ENCODE measurements around the gene ZSCAN26. TPM values are rescaled to one million over a fixed set of nuclear protein-coding genes. Genes with fewer than 3 reads are reported as not detected.

ZSCAN26 gene
- total RNA-seq, 1 donor from 2014 or later: 13.4 TPM

- intact Hi-C loops (cut with DNase I): loop anchor here (2.0 to 10.0 kb wide), 3 partner anchors 33 to 117 kb away; no protein-coding TSS in a partner anchor
- peak; percentile 83 for DNase-seq (ENCODE audit: low spot score)
Observed at GRCh38 chr6:28252009-28252975, 14.7 kb upstream of the ZSCAN26 start, which contains the start of gene ZKSCAN4. ZKSCAN4 (minus strand) TSS chr6:28252269; CDS start chr6:28251980, 289 bp downstream.

DNA sequence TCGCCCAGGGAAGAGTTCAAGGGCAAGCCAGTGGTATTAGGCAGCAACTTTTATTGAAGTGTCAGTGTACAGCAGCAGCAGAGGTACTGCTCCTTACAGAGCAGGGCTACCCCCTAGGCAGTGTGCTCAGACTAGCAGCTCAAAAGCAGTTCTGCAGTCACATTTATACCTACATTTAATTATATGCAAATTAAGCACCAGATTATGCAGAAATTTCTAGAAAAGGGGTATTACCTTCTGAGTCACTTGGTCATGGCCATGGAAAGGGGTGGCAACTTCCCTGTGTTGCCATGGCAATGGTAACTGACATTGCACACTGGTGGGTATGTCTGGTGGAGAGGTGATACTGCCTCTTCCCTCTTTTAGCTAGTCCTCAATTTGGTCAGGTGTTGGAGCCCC, 12.8 kb upstream of the ZSCAN26 start:
- no peak for DNase-seq (ENCODE audit: low spot score)
- intact Hi-C loops (cut with DNase I): loop anchor here (5.0 to 10.0 kb wide), 2 partner anchors 103 to 119 kb away; no protein-coding TSS in a partner anchor

DNA sequence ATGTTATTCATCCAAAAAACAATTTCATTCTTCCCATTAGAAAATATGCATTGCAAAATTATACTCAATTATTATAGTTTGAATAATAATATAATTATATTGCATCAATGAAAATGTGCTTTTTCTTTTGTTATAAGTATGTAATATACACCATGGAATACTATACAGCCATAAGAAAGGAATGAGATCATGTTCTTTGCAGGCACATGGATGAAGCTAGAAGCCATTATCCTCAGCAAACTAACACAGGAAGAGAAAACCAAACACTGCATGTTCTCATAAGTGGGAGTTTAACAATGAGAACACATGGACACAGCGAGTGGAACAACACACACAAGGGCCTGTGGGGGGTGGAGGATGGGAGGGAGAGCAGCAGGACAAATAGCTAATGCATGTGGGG, 9.9 kb upstream of the ZSCAN26 start:
- DNase-seq (ENCODE audit: low spot score): no peak
- intact Hi-C loops (cut with DNase I): loop anchor here (10.0 kb wide), 1 partner anchor 122 kb away; no protein-coding TSS in a partner anchor

- peak; percentile 90 for DNase-seq (ENCODE audit: low spot score)
- intact Hi-C loops (cut with DNase I): loop anchor here (10.0 kb wide), 1 partner anchor 124 kb away; no protein-coding TSS in a partner anchor
Observed at GRCh38 chr6:28258877-28259777, 7.8 kb upstream of the ZSCAN26 start, which contains the start of gene NKAPL. NKAPL (plus strand) TSS chr6:28259297; CDS start chr6:28259372, 75 bp downstream.

DNA sequence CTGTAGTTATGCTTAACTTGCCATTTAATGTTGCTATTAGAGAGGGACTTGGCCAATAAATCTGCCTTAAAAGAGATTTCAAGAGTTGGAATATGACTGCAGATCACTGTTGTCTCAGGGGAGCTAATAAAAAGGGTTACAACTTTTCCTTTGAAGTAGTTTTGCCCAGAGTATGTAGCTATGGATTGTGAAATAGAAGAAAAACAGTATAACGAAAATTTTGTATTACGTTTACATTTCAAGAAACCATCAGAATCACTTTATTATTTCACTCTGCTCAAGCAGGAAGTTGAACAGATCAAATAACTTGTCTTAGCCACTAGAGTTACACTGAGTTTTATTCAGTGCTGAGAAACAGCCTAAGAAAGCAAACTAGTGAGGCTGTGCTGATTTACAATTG, 3.0 kb upstream of the ZSCAN26 start:
- intact Hi-C loops (cut with DNase I): no loop called here
- DNase-seq (ENCODE audit: low spot score): no peak

DNA sequence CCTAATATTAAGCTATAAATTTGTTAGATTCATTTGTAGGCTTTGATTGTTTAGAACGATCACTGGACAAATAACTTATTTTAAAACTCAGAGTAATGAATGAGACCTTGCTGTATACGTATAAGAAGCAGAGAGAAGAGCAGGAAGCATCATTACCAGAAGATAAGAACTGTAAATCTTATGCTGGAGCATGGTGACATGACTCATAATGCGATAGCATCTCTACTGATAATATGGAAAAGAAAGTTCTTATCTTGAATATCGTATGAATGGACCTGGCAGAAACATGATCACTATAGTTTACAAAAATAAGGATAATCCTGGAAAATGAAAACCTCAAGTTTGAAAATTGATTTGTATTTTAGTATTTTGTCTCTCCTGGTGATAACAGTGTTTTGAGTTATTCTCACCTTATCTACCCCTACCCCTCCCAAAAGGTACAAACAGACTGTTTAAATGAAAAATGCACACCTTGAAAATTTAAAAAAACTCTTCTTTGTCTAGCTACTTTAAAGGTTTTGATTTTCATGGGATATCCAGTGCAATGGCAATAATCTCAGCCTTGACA, 2.0 kb upstream of the ZSCAN26 start:
- intact Hi-C loops (cut with DNase I): loop anchor here (5.0 kb wide), 1 partner anchor 72 kb away; the partner anchor contains the start of gene ZSCAN31

DNA sequence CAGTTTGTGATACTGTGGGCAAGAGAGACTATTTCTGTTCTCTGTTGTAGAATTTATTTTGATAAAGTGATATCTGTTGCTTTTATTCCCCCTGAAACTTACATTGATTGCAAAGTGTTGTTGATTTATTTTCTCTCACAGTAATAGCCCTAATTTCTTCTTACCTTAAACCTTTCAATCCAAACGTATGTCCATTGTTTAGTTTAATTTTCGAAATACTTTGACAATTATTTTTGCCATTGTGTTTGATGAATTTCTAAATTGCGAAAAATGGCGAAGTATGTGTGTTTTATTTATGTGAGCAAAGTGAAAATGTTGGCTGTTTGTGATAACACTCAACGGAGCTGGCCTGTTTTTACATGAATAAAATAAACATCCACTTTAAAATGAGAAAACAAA, 381 bp upstream of the ZSCAN26 start:
- intact Hi-C loops (cut with DNase I): loop anchor here (2.0 to 5.0 kb wide), 2 partner anchors 71 to 84 kb away; partner anchors contain the start of gene ZSCAN31
- DNase-seq (ENCODE audit: low spot score): no peak

More for the DNA sequence above, 2.0 kb upstream of the ZSCAN26 start:
- DNase-seq (ENCODE audit: low spot score): no peak

- DNase-seq (ENCODE audit: low spot score): no peak
- intact Hi-C loops (cut with DNase I): loop anchor here (2.0 to 5.0 kb wide), 2 partner anchors 70 to 83 kb away; partner anchors contain the start of gene ZSCAN31
Observed at GRCh38 chr6:28267695-28268059, 734 bp downstream of the ZSCAN26 start.

DNA sequence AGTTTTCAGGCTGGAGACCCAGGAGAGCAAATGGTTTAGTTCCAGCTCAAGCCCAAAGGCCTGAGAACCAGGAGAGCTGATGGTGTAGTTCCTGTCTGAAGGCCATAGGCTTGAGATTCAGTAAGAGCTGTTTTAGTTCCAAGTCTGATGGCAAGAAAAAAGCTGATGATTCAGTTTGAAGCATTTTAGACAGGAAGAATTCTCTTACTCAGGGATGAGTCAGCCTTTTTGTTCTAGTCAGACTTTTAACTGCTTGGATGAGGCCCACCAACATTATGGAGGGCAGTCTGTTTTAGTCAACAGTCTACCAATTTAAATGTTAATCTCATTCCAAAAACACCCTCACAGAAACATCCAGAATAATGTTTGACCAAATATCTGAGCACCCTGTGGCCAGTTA, 2.5 kb downstream of the ZSCAN26 start:
- DNase-seq (ENCODE audit: low spot score): no peak
- intact Hi-C loops (cut with DNase I): loop anchor here (5.0 kb wide), 1 partner anchor 68 kb away; the partner anchor contains the start of gene ZSCAN31

DNA sequence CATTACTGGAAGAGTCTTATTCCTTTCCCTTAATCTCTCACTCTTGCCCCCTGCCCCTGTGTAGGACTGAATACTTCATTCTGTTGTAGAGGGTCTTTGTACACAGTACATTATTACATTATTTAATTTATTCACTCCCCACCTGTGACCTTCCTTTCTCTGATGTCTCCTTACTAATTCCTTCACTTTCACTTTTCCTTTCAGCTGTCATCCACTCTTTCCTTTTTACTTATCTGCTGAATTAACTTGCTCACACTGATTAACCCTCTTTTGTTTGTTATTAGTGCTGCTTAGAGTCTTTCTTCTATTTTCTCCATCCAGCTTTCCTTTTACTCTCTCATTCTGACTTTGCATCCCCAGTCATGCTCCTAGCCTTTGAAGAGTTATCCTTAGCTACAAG, 7.9 kb downstream of the ZSCAN26 start:
- no peak for DNase-seq (ENCODE audit: low spot score)
- intact Hi-C loops (cut with DNase I): no loop called here

DNA sequence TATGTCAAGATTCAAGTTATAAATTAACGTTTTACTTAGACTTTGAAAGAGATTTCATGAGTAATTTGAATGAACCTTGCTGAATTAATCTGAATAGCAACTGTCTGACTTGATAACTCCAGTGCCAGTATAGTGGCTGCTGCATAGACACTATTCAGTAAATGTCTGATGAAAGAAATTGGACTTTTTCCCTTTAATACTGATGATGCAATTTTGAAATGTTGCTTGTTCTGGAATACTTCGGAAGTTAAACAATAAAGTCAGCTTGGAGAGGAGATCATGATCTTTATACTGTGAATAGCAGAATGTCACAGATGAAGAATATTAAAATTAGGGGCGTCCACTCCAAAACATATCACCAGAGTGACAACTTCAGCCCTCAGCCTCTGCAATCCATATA, 10.8 kb downstream of the ZSCAN26 start:
- no peak for DNase-seq (ENCODE audit: low spot score)
- intact Hi-C loops (cut with DNase I): no loop called here

- intact Hi-C loops (cut with DNase I): loop anchor here (2.0 kb wide), 1 partner anchor 70 kb away; no protein-coding TSS in a partner anchor
- no peak for DNase-seq (ENCODE audit: low spot score)
Observed at GRCh38 chr6:28280595-28281287, 13.8 kb downstream of the ZSCAN26 start.

- peak; percentile 82 for DNase-seq (ENCODE audit: low spot score)
- intact Hi-C loops (cut with DNase I): loop anchor here (2.0 kb wide), 1 partner anchor 69 kb away; no protein-coding TSS in a partner anchor
Observed at GRCh38 chr6:28281288-28282064, 14.5 kb downstream of the ZSCAN26 start, which contains the start of gene PGBD1. PGBD1 (plus strand) TSS chr6:28281572; CDS start chr6:28283814, 2,242 bp downstream.

- DNase-seq (ENCODE audit: low spot score): no peak
- intact Hi-C loops (cut with DNase I): no loop called here
Observed at GRCh38 chr6:28282926-28283325, 16.0 kb downstream of the ZSCAN26 start.

GRCh38 chr6:28291573-28291972, 24.6 kb downstream of the ZSCAN26 start:
- intact Hi-C loops (cut with DNase I): no loop called here
- DNase-seq (ENCODE audit: low spot score): no peak

- intact Hi-C loops (cut with DNase I): no loop called here
- DNase-seq (ENCODE audit: low spot score): no peak
Observed at GRCh38 chr6:28295326-28295725, 28.4 kb downstream of the ZSCAN26 start.

GRCh38 chr6:28296520-28297060, 29.6 kb downstream of the ZSCAN26 start:
- no peak for DNase-seq (ENCODE audit: low spot score)
- intact Hi-C loops (cut with DNase I): no loop called here

All from cardiac septum (tissue), 1 donor.